GM21367 (cell line): ENCODE results near the gene CD70.
"Not testable (repeated sequence)": the region's sequence is repeated elsewhere in the genome, so short reads cannot be mapped to it uniquely, and the experiment has no call there.

ENCODE experiments used
- ATAC-seq: cut with Tn5 transposase; IDR thresholded peaks from one replicate; pipeline ENCODE4 v1.9.1; 2021; ENCODE audit not compliant: unreplicated experiment

CD70 gene

GRCh38 chr19:6590827-6591319 is at the start of gene CD70:
Gene CD70, minus strand, starts transcription at chr19:6591150. Its CDS starts 148 bp downstream, at chr19:6591002.
- peak; percentile 44 for ATAC-seq

GRCh38 chr19:6640333-6640732 is 49.4 kb upstream of the CD70 start:
- ATAC-seq = not testable (repeated sequence)

GRCh38 chr19:6639439-6639838 is 48.5 kb upstream of the CD70 start:
- ATAC-seq = no peak

GRCh38 chr19:6633456-6633813 is 42.5 kb upstream of the CD70 start:
- ATAC-seq = not testable (repeated sequence)

GRCh38 chr19:6632747-6633455 is 42.0 kb upstream of the CD70 start:
- not testable (repeated sequence) for ATAC-seq

- ATAC-seq = no peak
These were observed 41.2 kb upstream of the CD70 start for GRCh38 chr19:6632002-6632621.

- no peak for ATAC-seq
These were observed 35.8 kb upstream of the CD70 start for GRCh38 chr19:6626764-6627163.

GRCh38 chr19:6617374-6617773 is 26.4 kb upstream of the CD70 start:
- ATAC-seq = no peak

GRCh38 chr19:6616011-6616410 is 25.1 kb upstream of the CD70 start:
- no peak for ATAC-seq

- no peak for ATAC-seq
These were observed 22.8 kb upstream of the CD70 start for GRCh38 chr19:6613711-6614110.

GRCh38 chr19:6610934-6611852 is 20.2 kb upstream of the CD70 start:
- no peak for ATAC-seq

- ATAC-seq = no peak
These were observed 18.0 kb upstream of the CD70 start for GRCh38 chr19:6608940-6609339.

GRCh38 chr19:6608146-6608545 is 17.2 kb upstream of the CD70 start:
- not testable (repeated sequence) for ATAC-seq

- not testable (repeated sequence) for ATAC-seq
These were observed 15.5 kb upstream of the CD70 start for GRCh38 chr19:6606276-6607070.

GRCh38 chr19:6604906-6605305 is 14.0 kb upstream of the CD70 start:
- no peak for ATAC-seq

GRCh38 chr19:6602729-6603114 is 11.8 kb upstream of the CD70 start:
- no peak for ATAC-seq

- ATAC-seq = not testable (repeated sequence)
These were observed 10.6 kb upstream of the CD70 start for GRCh38 chr19:6601537-6602052.

GRCh38 chr19:6600951-6601536 is 10.1 kb upstream of the CD70 start:
- ATAC-seq = not testable (repeated sequence)

GRCh38 chr19:6599866-6600454 is 9.0 kb upstream of the CD70 start:
- no peak for ATAC-seq
